GM12865 (cell line): ENCODE data around the gene RCAN3.

Experiments
- DNase-seq: peaks from one replicate; pipeline ENCODE4 v3.0.0; 2010; ENCODE audit warnings: low read depth
- H3K4me3 ChIP-seq: 2 replicates; pipeline ENCODE4 v1.5.1; 2011; ENCODE audit warnings: mild to moderate bottlenecking, low read depth, low read length, control low read depth
- TF ChIP-seq, protein P1 (sequence below): IDR thresholded peaks from 2 replicates; pipeline ENCODE4 v1.5.1; 2011; ENCODE audit warnings: low read length, control low read depth, low read depth, inconsistent platforms; ENCODE audit not compliant: insufficient read depth; ENCODE audit errors: missing control alignments

RCAN3 gene

DNA sequence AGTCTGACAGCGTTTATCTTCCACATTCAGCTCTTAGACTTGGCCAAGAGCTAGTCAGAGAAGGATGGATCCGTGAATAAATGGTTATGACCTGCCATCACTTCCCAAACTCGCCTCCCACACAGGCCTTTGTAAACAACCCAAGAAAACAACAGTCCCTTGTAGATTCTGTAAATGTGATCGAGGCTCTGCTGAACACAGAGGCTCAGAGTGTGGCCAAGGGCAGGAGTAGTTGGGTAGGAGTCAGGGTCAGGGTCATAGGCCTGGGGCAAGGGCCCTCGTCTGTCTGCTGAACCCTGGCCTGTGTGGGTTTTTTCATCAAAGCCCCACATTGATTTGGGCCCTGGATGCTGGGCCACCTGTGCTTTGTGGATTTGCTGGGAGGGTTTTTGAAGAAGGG lies 85.9 kb downstream of the RCAN3 start:
- no peak overlapping the region for H3K4me3 ChIP-seq
- TF ChIP-seq, protein P1, sequence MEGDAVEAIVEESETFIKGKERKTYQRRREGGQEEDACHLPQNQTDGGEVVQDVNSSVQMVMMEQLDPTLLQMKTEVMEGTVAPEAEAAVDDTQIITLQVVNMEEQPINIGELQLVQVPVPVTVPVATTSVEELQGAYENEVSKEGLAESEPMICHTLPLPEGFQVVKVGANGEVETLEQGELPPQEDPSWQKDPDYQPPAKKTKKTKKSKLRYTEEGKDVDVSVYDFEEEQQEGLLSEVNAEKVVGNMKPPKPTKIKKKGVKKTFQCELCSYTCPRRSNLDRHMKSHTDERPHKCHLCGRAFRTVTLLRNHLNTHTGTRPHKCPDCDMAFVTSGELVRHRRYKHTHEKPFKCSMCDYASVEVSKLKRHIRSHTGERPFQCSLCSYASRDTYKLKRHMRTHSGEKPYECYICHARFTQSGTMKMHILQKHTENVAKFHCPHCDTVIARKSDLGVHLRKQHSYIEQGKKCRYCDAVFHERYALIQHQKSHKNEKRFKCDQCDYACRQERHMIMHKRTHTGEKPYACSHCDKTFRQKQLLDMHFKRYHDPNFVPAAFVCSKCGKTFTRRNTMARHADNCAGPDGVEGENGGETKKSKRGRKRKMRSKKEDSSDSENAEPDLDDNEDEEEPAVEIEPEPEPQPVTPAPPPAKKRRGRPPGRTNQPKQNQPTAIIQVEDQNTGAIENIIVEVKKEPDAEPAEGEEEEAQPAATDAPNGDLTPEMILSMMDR, result no peak
- DNase-seq, result no peak

DNA sequence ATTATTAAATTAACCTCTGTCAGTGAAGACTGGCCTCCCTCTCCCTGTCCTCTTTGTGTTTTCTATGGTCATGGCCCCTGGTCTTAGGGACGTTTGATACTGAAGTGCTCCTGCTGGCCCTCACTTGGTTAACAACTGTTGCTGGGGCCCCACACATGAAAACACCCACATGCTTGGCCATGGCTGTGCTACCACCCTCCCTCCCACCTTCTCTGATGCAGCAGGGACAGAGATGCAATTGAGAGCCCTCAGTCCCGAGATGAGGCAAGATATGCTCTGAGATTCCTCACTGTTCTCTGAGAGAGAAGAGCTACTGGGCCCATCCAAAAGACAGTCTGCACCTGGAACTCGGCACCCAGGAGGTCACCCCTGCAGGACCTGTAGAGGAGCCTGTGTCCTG lies 86.6 kb downstream of the RCAN3 start:
- no peak for DNase-seq
- H3K4me3 ChIP-seq, result no peak overlapping the region
- TF ChIP-seq, protein P1, result no peak
